Stomach (tissue), 9 donors: ENCODE data around the gene WNK2. TPM values are rescaled to one million over a fixed set of nuclear protein-coding genes. Genes with fewer than 3 reads are reported as not detected.
A peak's percentile ranks its signal among the peaks of the same experiment; 100 is the strongest.

Experiments
- DNase-seq, 2 donors: peaks; one replicate each; pipeline versions ENCODE4 v3.0.0 to v3.0.0-alpha.2; 2013 to 2019
- H3K27ac ChIP-seq, 5 donors: fragments of 200-600 bp in 4 of 5; sonication (generic) in 4 of 5; one replicate each; pipeline ENCODE4 v1.5.1; 2013 to 2019; ENCODE audit warnings: mild to moderate bottlenecking in 1 of 5, moderate library complexity in 1 of 5
- H3K27me3 ChIP-seq, 3 donors: fragments of 200-600 bp; sonication (generic); one replicate each; pipeline ENCODE4 v1.5.1; 2017 to 2019; ENCODE audit warnings: mixed run types in 1 of 3
- H3K36me3 ChIP-seq, 4 donors: fragments of 200-600 bp; sonication (generic); 1 replicate in 3 of 4; 2 replicates in 1 of 4; pipeline ENCODE4 v1.5.1; 2016 to 2019
- H3K4me1 ChIP-seq, 4 donors: fragments of 200-600 bp; sonication (generic); one replicate each; pipeline ENCODE4 v1.5.1; 2016 to 2019
- H3K4me3 ChIP-seq, 4 donors: fragments of 200-600 bp; sonication (generic) in 3 of 4; one replicate each; pipeline ENCODE4 v1.5.1; 2016 to 2019; ENCODE audit warnings: mild to moderate bottlenecking in 1 of 4
- H3K9me3 ChIP-seq, 4 donors: fragments of 200-600 bp; sonication (generic); one replicate each; pipeline ENCODE4 v1.5.1; 2016 to 2019
- EP300 ChIP-seq: sonication (generic); formaldehyde crosslinking; IDR thresholded peaks from one replicate; pipeline ENCODE4 v1.6.1; 2017; ENCODE audit warnings: antibody characterized with exemption
- POLR2A ChIP-seq, 4 donors: fragments of 450-650 bp; IDR thresholded peaks; one replicate each; pipeline ENCODE4 v1.6.1; 2016; ENCODE audit warnings: antibody characterized with exemption in 4 of 4, control low read depth in 2 of 4, mild to moderate bottlenecking in 1 of 4, moderate library complexity in 1 of 4
- POLR2AphosphoS5 ChIP-seq, 3 donors: sonication (generic); formaldehyde crosslinking; IDR thresholded peaks; one replicate each; pipeline ENCODE4 v1.6.1; 2016; ENCODE audit warnings: antibody characterized with exemption in 3 of 3
- WGBS, 5 donors: extraction: QIAGEN DNeasy Blood & Tissue Kit in 3 of 5; methylation state at CpG; one replicate each; pipeline versions ENCODE4 v1.1.5 to v1.1.7; 2013 to 2018; 5-methylcytosine and 5-hydroxymethylcytosine counted together
- intact Hi-C: fragments of 100-400 bp; cut with DNase I; formaldehyde crosslinking; loops from one replicate; pipeline ENCODE4 v1.15.1; 2023; ENCODE audit warnings: low total_unique reads
- polyA plus RNA-seq, 3 donors: library from polyadenylated mRNA; stranded (reverse); fragments of 200-250 nt; gene quantifications; one replicate each; pipeline ENCODE4 v1.2.3, GENCODE V29; 2013
- total RNA-seq, 5 donors: library from RNA; depleted of rRNA; stranded (reverse); fragments of >200 nt; gene quantifications; one replicate each; pipeline versions ENCODE4 v1.1.0 to v1.2.3, GENCODE V29; 2014 to 2016
- TF ChIP-seq, protein P1 (sequence below), 7 experiments: fragments of 450-650 bp in 4 of 7; fragments of 200-600 bp in 3 of 7; sonication (generic) in 3 of 7; IDR thresholded peaks; one replicate each; pipeline ENCODE4 v1.5.1; 2016 to 2019; ENCODE audit warnings: antibody characterized with exemption in 7 of 7, control low read depth in 2 of 7, mild to moderate bottlenecking in 1 of 7
- donor health status: healthy with polysubstance abuse.
- donor health status: Bipolar disorder and iron deficiency.
- donor health status: healthy.

WNK2 gene
- total and polyA plus RNA-seq, 8 donors: 1.2 to 700 (median 15.9) TPM

- 85 to 100% (median 91%) methylated on average over 4 to 5 of the region's 5 CpGs for WGBS, 5 donors
- Histone ChIP-seq H3K9me3 (peaks cover 0 to 9% (median 3%) of the 10 kb centered on the region in 4 donors), H3K36me3 (no peaks in the 10 kb centered on the region), H3K27ac (no peak overlapping the region), H3K27me3 (no peaks in the 10 kb centered on the region), H3K4me3 (no peak overlapping the region), H3K4me1 (peaks cover 17 to 38% (median 29%) of the 10 kb centered on the region in 4 donors)
- intact Hi-C loops: no loop called here
- DNase-seq: no peak
- TF ChIP-seq, protein P1, sequence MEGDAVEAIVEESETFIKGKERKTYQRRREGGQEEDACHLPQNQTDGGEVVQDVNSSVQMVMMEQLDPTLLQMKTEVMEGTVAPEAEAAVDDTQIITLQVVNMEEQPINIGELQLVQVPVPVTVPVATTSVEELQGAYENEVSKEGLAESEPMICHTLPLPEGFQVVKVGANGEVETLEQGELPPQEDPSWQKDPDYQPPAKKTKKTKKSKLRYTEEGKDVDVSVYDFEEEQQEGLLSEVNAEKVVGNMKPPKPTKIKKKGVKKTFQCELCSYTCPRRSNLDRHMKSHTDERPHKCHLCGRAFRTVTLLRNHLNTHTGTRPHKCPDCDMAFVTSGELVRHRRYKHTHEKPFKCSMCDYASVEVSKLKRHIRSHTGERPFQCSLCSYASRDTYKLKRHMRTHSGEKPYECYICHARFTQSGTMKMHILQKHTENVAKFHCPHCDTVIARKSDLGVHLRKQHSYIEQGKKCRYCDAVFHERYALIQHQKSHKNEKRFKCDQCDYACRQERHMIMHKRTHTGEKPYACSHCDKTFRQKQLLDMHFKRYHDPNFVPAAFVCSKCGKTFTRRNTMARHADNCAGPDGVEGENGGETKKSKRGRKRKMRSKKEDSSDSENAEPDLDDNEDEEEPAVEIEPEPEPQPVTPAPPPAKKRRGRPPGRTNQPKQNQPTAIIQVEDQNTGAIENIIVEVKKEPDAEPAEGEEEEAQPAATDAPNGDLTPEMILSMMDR (IDR thresholded peaks at IDR 0.05): no peak
- no peak for TF ChIP-seq POLR2AphosphoS5 (IDR thresholded peaks at IDR 0.05)
- TF ChIP-seq POLR2A (IDR thresholded peaks at IDR 0.05): no peak
- no peak for TF ChIP-seq EP300
Measured at GRCh38 chr9:93219692-93220091, 35.8 kb downstream of the WNK2 start.

DNA sequence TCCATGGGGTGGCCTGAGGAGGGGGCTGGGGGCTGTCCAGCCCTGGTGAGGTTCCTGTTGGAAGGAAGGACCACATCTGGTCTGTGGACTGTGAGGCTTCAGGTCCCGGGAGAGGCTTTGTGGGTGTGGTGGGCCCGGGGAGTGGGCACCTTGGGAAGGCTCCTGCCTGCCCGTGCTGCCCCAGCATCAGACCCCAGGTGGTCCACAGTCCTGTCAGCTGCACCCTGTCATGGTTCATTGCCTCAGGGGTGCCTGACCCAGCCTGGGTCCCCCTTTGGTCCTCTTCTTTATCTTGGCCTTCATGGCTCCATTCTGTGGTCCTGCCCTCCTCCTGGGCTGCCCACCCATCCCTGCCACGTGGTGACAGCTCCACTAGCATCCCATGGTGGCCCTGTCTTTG is 36.7 kb downstream of the WNK2 start:
- intact Hi-C loops: no loop called here
- Histone ChIP-seq H3K4me1 (peaks cover 17 to 47% (median 33%) of the 10 kb centered on the region in 4 donors), H3K4me3 (no peak overlapping the region), H3K27me3 (no peaks in the 10 kb centered on the region), H3K9me3 (peaks cover 0 to 3% (median 0%) of the 10 kb centered on the region in 4 donors), H3K36me3 (no peaks in the 10 kb centered on the region), H3K27ac (no peak overlapping the region)
- no peak for DNase-seq
- TF ChIP-seq POLR2AphosphoS5 (IDR thresholded peaks at IDR 0.05): no peak
- TF ChIP-seq EP300: no peak
- TF ChIP-seq, protein P1 (IDR thresholded peaks at IDR 0.05): no peak
- no peak for TF ChIP-seq POLR2A (IDR thresholded peaks at IDR 0.05)
- 30 to 89% (median 78%) methylated on average over 1 to 4 of the region's 4 CpGs for WGBS, 5 donors

GRCh38 chr9:93221044-93221443 is 37.1 kb downstream of the WNK2 start:
- H3K4me1 ChIP-seq: peaks cover 17 to 49% (median 33%) of the 10 kb centered on the region in 4 donors
- no peaks in the 10 kb centered on the region for H3K36me3 ChIP-seq
- WGBS, 5 donors: 86 to 95% (median 94%) methylated on average over 4 to 9 of the region's 9 CpGs
- H3K27me3 ChIP-seq: no peaks in the 10 kb centered on the region
- H3K27ac ChIP-seq: no peak overlapping the region
- TF ChIP-seq, protein P1 (IDR thresholded peaks at IDR 0.05): no peak
- TF ChIP-seq POLR2A (IDR thresholded peaks at IDR 0.05) (no peak), POLR2AphosphoS5 (IDR thresholded peaks at IDR 0.05) (no peak), EP300 (no peak)
- H3K4me3 ChIP-seq: no peak overlapping the region
- intact Hi-C loops: no loop called here
- DNase-seq: no peak
- peaks cover 0 to under 1% (median 0%) of the 10 kb centered on the region in 4 donors for H3K9me3 ChIP-seq

DNA sequence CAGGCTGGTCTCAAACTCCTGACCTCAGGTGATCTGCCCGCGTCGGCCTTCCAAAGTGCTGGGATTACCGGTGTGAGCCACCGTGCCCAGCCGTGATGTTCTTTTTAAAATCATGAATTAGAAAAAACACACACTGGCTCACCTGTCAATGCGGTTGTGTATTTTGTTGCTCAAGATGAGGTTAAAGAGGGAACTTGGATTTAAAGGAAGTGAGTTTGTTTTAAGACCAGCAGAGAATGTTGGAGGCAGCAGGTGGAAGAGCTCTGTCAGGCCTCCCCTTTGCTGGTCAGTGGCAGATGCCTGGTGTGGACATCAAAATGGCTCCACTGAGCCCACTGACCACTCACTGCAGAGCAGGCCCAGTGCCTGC is 38.9 kb downstream of the WNK2 start:
- peak overlapping the region in 4 of 5 donors; percentile 8 to 52 (median 16) for H3K27ac ChIP-seq
- no peaks in the 10 kb centered on the region for H3K36me3 ChIP-seq
- H3K9me3 ChIP-seq: no peaks in the 10 kb centered on the region
- WGBS, 5 donors: 80 to 91% (median 89%) methylated on average over 7 of the region's 7 CpGs
- DNase-seq: no peak
- TF ChIP-seq EP300 (no peak), POLR2AphosphoS5 (IDR thresholded peaks at IDR 0.05) (no peak), POLR2A (IDR thresholded peaks at IDR 0.05) (no peak)
- TF ChIP-seq, protein P1 (IDR thresholded peaks at IDR 0.05): no peak
- H3K4me1 ChIP-seq: peaks cover 17 to 48% (median 28%) of the 10 kb centered on the region in 4 donors
- no peaks in the 10 kb centered on the region for H3K27me3 ChIP-seq
- intact Hi-C loops: no loop called here
- no peak overlapping the region for H3K4me3 ChIP-seq
